Adrenal gland (tissue), 5 donors: ENCODE results near the gene FHAD1.

Source experiments
- POLR2A ChIP-seq, 2 donors: fragments of 450-650 bp; IDR thresholded peaks; one replicate each; pipeline ENCODE4 v1.6.1; 2017; ENCODE audit warnings: antibody characterized with exemption in 2 of 2, mild to moderate bottlenecking in 2 of 2, moderate library complexity in 1 of 2
- TF ChIP-seq, protein P1 (sequence below), 6 experiments: fragments of 450-650 bp in 4 of 6; fragments of 200-600 bp in 2 of 6; sonication (generic) in 1 of 6; IDR thresholded peaks; 1 replicate in 5 of 6; 2 replicates in 1 of 6; pipeline versions ENCODE4 v1.5.1 to v1.8.0; 2016 to 2021; ENCODE audit warnings: antibody characterized with exemption in 6 of 6, mild to moderate bottlenecking in 2 of 6, moderate library complexity in 1 of 6
- donor health status: DM: no; HTN: no; CAD: no.

DNA sequence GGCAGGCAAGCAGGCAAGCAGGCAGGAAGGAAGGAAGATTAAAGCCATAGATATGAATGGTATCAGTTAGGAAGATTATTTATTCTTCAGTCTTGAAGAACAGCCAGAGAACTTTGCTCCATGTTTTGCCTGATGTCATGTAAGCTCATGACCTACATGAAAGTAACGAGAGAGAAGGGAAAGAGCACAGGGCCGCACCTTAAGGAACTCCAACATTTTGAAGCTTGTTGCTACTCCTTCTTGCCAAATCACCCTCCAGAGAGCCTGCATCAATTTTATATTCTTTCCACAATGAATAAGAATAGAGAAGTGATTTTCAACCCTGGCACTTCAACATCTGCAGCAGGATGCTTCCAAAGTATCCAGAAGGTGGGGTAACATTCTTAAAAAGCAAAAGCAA is 84.7 kb downstream of the FHAD1 start:
- TF ChIP-seq, protein P1, sequence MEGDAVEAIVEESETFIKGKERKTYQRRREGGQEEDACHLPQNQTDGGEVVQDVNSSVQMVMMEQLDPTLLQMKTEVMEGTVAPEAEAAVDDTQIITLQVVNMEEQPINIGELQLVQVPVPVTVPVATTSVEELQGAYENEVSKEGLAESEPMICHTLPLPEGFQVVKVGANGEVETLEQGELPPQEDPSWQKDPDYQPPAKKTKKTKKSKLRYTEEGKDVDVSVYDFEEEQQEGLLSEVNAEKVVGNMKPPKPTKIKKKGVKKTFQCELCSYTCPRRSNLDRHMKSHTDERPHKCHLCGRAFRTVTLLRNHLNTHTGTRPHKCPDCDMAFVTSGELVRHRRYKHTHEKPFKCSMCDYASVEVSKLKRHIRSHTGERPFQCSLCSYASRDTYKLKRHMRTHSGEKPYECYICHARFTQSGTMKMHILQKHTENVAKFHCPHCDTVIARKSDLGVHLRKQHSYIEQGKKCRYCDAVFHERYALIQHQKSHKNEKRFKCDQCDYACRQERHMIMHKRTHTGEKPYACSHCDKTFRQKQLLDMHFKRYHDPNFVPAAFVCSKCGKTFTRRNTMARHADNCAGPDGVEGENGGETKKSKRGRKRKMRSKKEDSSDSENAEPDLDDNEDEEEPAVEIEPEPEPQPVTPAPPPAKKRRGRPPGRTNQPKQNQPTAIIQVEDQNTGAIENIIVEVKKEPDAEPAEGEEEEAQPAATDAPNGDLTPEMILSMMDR (IDR thresholded peaks at IDR 0.05), result no peak
- no peak for TF ChIP-seq POLR2A (IDR thresholded peaks at IDR 0.05)
